ENCODE measurements around the gene SLC27A4.

DNA sequence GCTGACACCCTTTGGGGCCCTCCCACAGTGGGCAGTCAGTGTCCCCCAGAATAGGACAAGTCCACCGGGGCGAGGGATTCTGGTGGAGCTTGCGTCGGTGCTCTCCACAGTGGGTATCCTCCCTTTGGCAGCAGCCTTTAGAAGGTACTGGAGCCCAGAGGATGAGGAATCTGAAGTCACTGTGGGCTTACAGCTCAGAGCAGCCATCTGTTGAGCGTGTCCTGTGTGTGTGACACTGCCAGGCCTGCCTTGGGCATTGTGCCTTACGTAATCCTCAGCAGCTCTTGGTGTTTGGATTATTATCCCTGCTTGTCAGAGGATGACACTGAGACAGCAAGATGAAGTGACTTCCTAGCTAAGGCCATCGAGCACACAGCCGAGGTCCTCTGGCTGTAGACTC lies 43.5 kb downstream of the SLC27A4 start:
- TF ChIP-seq POLR2A (IDR thresholded peaks at IDR 0.05; ENCODE audit: low read depth, low read length), result no peak
- no peak for TF ChIP-seq POLR2AphosphoS5 (IDR thresholded peaks at IDR 0.05; ENCODE audit: low read depth, low read length)
- no peak for TF ChIP-seq SPI1 (IDR thresholded peaks at IDR 0.05; ENCODE audit: low read depth, low read length)
- TF ChIP-seq TAF1 (IDR thresholded peaks at IDR 0.05; ENCODE audit: low read depth, low read length), result no peak
- no peak for TF ChIP-seq POU2F2 (IDR thresholded peaks at IDR 0.05; ENCODE audit: low read depth, low read length)
- no peak for TF ChIP-seq PAX5 (IDR thresholded peaks at IDR 0.05; ENCODE audit: insufficient read depth, low read length, severe bottlenecking)
